H1 (cell line): ENCODE measurements around the gene SH3GL1. TPM values are rescaled to one million over a fixed set of nuclear protein-coding genes. Genes with fewer than 3 reads are reported as not detected.

Experiments
- CTCF ChIA-PET: fragments of 300-600 bp; sonication (Branson Sonifier 250); formaldehyde crosslinking; loops from one replicate; lab custom pipeline; 2021; ENCODE audit not compliant: partially characterized antibody; lab: Charles Lee
- POLR2A ChIA-PET: fragments of 300-600 bp; sonication (Branson Sonifier 250); formaldehyde crosslinking; loops from one replicate; lab custom pipeline; 2021; ENCODE audit warnings: inconsistent platforms; ENCODE audit not compliant: partially characterized antibody; lab: Charles Lee
- DNase-seq, 2 experiments: peaks; one replicate each; pipeline versions ENCODE4 v3.0.0 to v3.0.0-alpha.2; 2010 to 2022; ENCODE audit warnings: low spot score in 2 of 2, low read depth in 1 of 2, mixed read lengths in 1 of 2
- FAIRE-seq: peaks from 2 replicates; lab custom pipeline; 2011; peaks lifted over from hg19 to GRCh38; lab: Jason Lieb, UNC
- H2AFZ ChIP-seq: 2 replicates; pipeline ENCODE4 v1.8.1; 2012; ENCODE audit warnings: low read length, inconsistent platforms
- H2AK5ac ChIP-seq: 2 replicates; pipeline ENCODE4 v1.6.1; 2013; ENCODE audit warnings: low read depth, low read length
- H2BK120ac ChIP-seq: replicated peaks from 2 replicates; pipeline ENCODE3; 2013; ENCODE audit warnings: low read depth, low read length, inconsistent platforms
- H2BK12ac ChIP-seq: 2 replicates; pipeline ENCODE4 v1.6.1; 2013; ENCODE audit warnings: low read depth, low read length
- H2BK15ac ChIP-seq: 2 replicates; pipeline ENCODE4 v1.6.1; 2013; ENCODE audit warnings: low read length
- H2BK20ac ChIP-seq: 2 replicates; pipeline ENCODE4 v1.6.1; 2013; ENCODE audit warnings: low read length
- H2BK5ac ChIP-seq: 2 replicates; pipeline ENCODE4 v1.6.1; 2013; ENCODE audit warnings: low read depth, low read length
- H3K14ac ChIP-seq: 2 replicates; pipeline ENCODE4 v1.6.1; 2013; ENCODE audit warnings: inconsistent platforms; ENCODE audit not compliant: insufficient read length
- H3K18ac ChIP-seq: 2 replicates; pipeline ENCODE4 v1.6.1; 2013; ENCODE audit warnings: low read length; ENCODE audit errors: extremely low read depth
- H3K23ac ChIP-seq: 2 replicates; pipeline ENCODE4 v1.6.1; 2013; ENCODE audit warnings: inconsistent platforms; ENCODE audit not compliant: insufficient read length
- H3K23me2 ChIP-seq: 2 replicates; pipeline ENCODE4 v1.6.1; 2013; ENCODE audit warnings: low read depth, low read length
- H3K27ac ChIP-seq: 2 replicates; pipeline ENCODE4 v1.6.1; 2011; ENCODE audit warnings: low read depth, low read length, inconsistent platforms
- H3K27me3 ChIP-seq, 4 experiments: replicated peaks in 1 of 4; 1 replicate in 1 of 4; 2 replicates in 3 of 4; pipeline versions ENCODE4 v1.6.1 to v1.8.1; 2011 to 2013; ENCODE audit warnings: low read length in 3 of 4, mild to moderate bottlenecking in 3 of 4, inconsistent platforms in 2 of 4, mixed read lengths in 2 of 4, moderate library complexity in 1 of 4; ENCODE audit not compliant: control insufficient read depth in 3 of 4, insufficient read depth in 3 of 4; ENCODE audit errors: extremely low read depth in 1 of 4
- H3K36me3 ChIP-seq, 4 experiments: 2 replicates each; pipeline versions ENCODE4 v1.6.1 to v1.8.1; 2011 to 2013; ENCODE audit warnings: mild to moderate bottlenecking in 4 of 4, low read length in 3 of 4, moderate library complexity in 2 of 4, control low read depth in 1 of 4, inconsistent platforms in 1 of 4; ENCODE audit not compliant: insufficient read depth in 4 of 4, control insufficient read depth in 2 of 4
- H3K4ac ChIP-seq: replicated peaks from 2 replicates; pipeline ENCODE3; 2013; ENCODE audit warnings: low read length, low read depth, mixed read lengths, inconsistent platforms; ENCODE audit not compliant: insufficient read length
- H3K4me1 ChIP-seq, 4 experiments: replicated peaks in 1 of 4; 1 replicate in 1 of 4; 2 replicates in 3 of 4; pipeline versions ENCODE4 v1.6.1 to v1.8.1; 2011 to 2013; ENCODE audit warnings: low read length in 3 of 4, inconsistent platforms in 2 of 4, mixed read lengths in 1 of 4; ENCODE audit not compliant: insufficient read depth in 4 of 4, control insufficient read depth in 3 of 4
- H3K4me2 ChIP-seq, 2 experiments: 2 replicates each; pipeline versions ENCODE4 v1.6.1 to v1.8.1; 2011 to 2013; ENCODE audit warnings: low read depth in 2 of 2, low read length in 2 of 2, control low read depth in 1 of 2, inconsistent platforms in 1 of 2, mild to moderate bottlenecking in 1 of 2; ENCODE audit not compliant: insufficient read depth in 1 of 2
- H3K4me3 ChIP-seq, 4 experiments: fragments of 200-600, 300-600 bp in 1 of 4; sonication (generic), shearing (Covaris generic), sonication (Bioruptor Twin) in 1 of 4; 2 replicates each; pipeline versions ENCODE4 v1.5.1 to v1.8.1; 2011 to 2016; ENCODE audit warnings: low read length in 4 of 4, low read depth in 3 of 4, control low read depth in 2 of 4, inconsistent platforms in 2 of 4, mild to moderate bottlenecking in 2 of 4, mixed read lengths in 1 of 4, moderate library complexity in 1 of 4; ENCODE audit not compliant: insufficient read depth in 2 of 4; ENCODE audit errors: extremely low read depth in 1 of 4
- H3K56ac ChIP-seq: replicated peaks from 2 replicates; pipeline ENCODE3; 2013; ENCODE audit warnings: low read depth, mild to moderate bottlenecking, mixed read lengths, low read length, inconsistent platforms; ENCODE audit not compliant: insufficient read length
- H3K79me1 ChIP-seq: 2 replicates; pipeline ENCODE4 v1.6.1; 2013; ENCODE audit warnings: low read depth, low read length, control low read depth
- H3K79me2 ChIP-seq, 2 experiments: 2 replicates each; pipeline versions ENCODE4 v1.6.1 to v1.8.1; 2012 to 2013; ENCODE audit warnings: low read length in 2 of 2, mild to moderate bottlenecking in 2 of 2, inconsistent platforms in 1 of 2; ENCODE audit not compliant: insufficient read depth in 2 of 2, control insufficient read depth in 1 of 2
- H3K9ac ChIP-seq, 4 experiments: replicated peaks in 1 of 4; 1 replicate in 1 of 4; 2 replicates in 3 of 4; pipeline versions ENCODE4 v1.6.1 to v1.8.1; 2011 to 2013; ENCODE audit warnings: low read depth in 3 of 4, low read length in 3 of 4, control low read depth in 2 of 4, mild to moderate bottlenecking in 2 of 4, moderate library complexity in 2 of 4, inconsistent platforms in 1 of 4; ENCODE audit errors: extremely low read depth in 1 of 4
- H3K9me3 ChIP-seq, 2 experiments: 2 replicates each; pipeline versions ENCODE4 v1.6.1 to v1.8.1; 2012 to 2013; ENCODE audit warnings: mild to moderate bottlenecking in 2 of 2, moderate library complexity in 2 of 2, control low read depth in 1 of 2, inconsistent platforms in 1 of 2, low read depth in 1 of 2, low read length in 1 of 2, mixed read lengths in 1 of 2; ENCODE audit not compliant: insufficient read depth in 2 of 2
- H4K20me1 ChIP-seq, 2 experiments: replicated peaks in 1 of 2; 2 replicates each; pipeline versions ENCODE3 to v1.8.1; 2011 to 2013; ENCODE audit warnings: inconsistent platforms in 2 of 2, low read length in 2 of 2, mild to moderate bottlenecking in 1 of 2; ENCODE audit not compliant: insufficient read depth in 2 of 2, control insufficient read depth in 1 of 2
- H4K5ac ChIP-seq: 2 replicates; pipeline ENCODE4 v1.6.1; 2013; ENCODE audit warnings: low read length, low read depth, mixed read lengths, inconsistent platforms; ENCODE audit not compliant: insufficient read length
- H4K8ac ChIP-seq: 2 replicates; pipeline ENCODE4 v1.8.0; 2013; ENCODE audit warnings: mild to moderate bottlenecking, moderate library complexity, low read length, inconsistent platforms; ENCODE audit not compliant: insufficient read depth; ENCODE audit errors: extremely low read depth
- H4K91ac ChIP-seq: replicated peaks from 2 replicates; pipeline ENCODE3; 2013; ENCODE audit warnings: low read length, mixed read lengths, inconsistent platforms; ENCODE audit not compliant: insufficient read length
- BACH1 ChIP-seq: IDR thresholded peaks from 2 replicates; pipeline ENCODE4 v1.6.1; 2012; ENCODE audit warnings: low read length, improper control_type of control experiment
- CEBPB ChIP-seq: IDR thresholded peaks from 2 replicates; pipeline ENCODE4 v1.6.1; 2012; ENCODE audit warnings: low read depth, low read length
- CTBP2 ChIP-seq: IDR thresholded peaks from 2 replicates; pipeline ENCODE4 v1.7.0; 2011; ENCODE audit warnings: borderline replicate concordance, mild to moderate bottlenecking, moderate library complexity, mixed read lengths, low read length; ENCODE audit not compliant: insufficient read depth, insufficient read length
- EP300 ChIP-seq, 2 experiments: IDR thresholded peaks; 1 replicate in 1 of 2; 2 replicates in 1 of 2; pipeline ENCODE4 v1.6.1; 2011 to 2012; ENCODE audit warnings: low read depth in 2 of 2, low read length in 2 of 2, mild to moderate bottlenecking in 2 of 2, borderline replicate concordance in 1 of 2, inconsistent platforms in 1 of 2, moderate library complexity in 1 of 2
- EZH2 ChIP-seq: fragments of 200-600 bp; sonication (generic); IDR thresholded peaks from 2 replicates; pipeline ENCODE4 v1.7.1; 2012; ENCODE audit warnings: low read depth, mild to moderate bottlenecking, moderate library complexity, low read length, inconsistent platforms; ENCODE audit not compliant: severe bottlenecking
- HDAC6 ChIP-seq: IDR thresholded peaks from one replicate; pipeline ENCODE4 v1.7.1; 2012; ENCODE audit warnings: low read depth, mild to moderate bottlenecking, inconsistent platforms, low read length, moderate library complexity
- JUN ChIP-seq: IDR thresholded peaks from 2 replicates; pipeline ENCODE4 v1.6.1; 2011; ENCODE audit warnings: low read depth, mild to moderate bottlenecking, improper control_type of control experiment, low read length
- NANOG ChIP-seq: IDR thresholded peaks from 2 replicates; pipeline ENCODE4 v1.6.1; 2011; ENCODE audit warnings: low read length, low read depth, mild to moderate bottlenecking, inconsistent platforms; ENCODE audit not compliant: insufficient read depth, poor library complexity, severe bottlenecking
- POLR2AphosphoS5 ChIP-seq: IDR thresholded peaks from 2 replicates; pipeline ENCODE4 v1.6.1; 2011; ENCODE audit warnings: low read depth, low read length
- RBBP5 ChIP-seq: IDR thresholded peaks from 2 replicates; pipeline ENCODE4 v1.7.1; 2012; ENCODE audit warnings: low read depth, mild to moderate bottlenecking, inconsistent platforms, low read length, moderate library complexity, borderline replicate concordance
- RNF2 ChIP-seq: fragments of 200-900, 300-1000 bp; sonication (generic); IDR thresholded peaks from 2 replicates; pipeline ENCODE4 v1.7.1; 2016; ENCODE audit warnings: borderline replicate concordance, low read depth, mild to moderate bottlenecking, antibody characterized with exemption, low read length; ENCODE audit not compliant: poor library complexity, severe bottlenecking; ENCODE audit errors: missing control alignments
- SIRT6 ChIP-seq: IDR thresholded peaks from one replicate; pipeline ENCODE4 v1.7.1; 2012; ENCODE audit warnings: low read length, inconsistent platforms
- SIX5 ChIP-seq: IDR thresholded peaks from 2 replicates; pipeline ENCODE4 v1.6.1; 2011; ENCODE audit warnings: mild to moderate bottlenecking, low read depth, low read length
- TCF12 ChIP-seq: IDR thresholded peaks from 2 replicates; pipeline ENCODE4 v1.6.1; 2011; ENCODE audit warnings: low read depth, mild to moderate bottlenecking, low read length
- WGBS, 2 experiments: shearing (Covaris generic) in 1 of 2; methylation state at CpG; one replicate each; pipeline versions ENCODE4 v1.1.6 to v1.1.7; 2013 to 2015; ENCODE audit warnings: low lambda C conversion rate in 2 of 2, mixed read lengths in 2 of 2, inconsistent platforms in 1 of 2, low coverage in 1 of 2, missing lambda C conversion rate in 1 of 2; ENCODE audit not compliant: insufficient replicate concordance in 2 of 2, insufficient coverage in 1 of 2, insufficient read length in 1 of 2; ENCODE audit errors: extremely low coverage in 1 of 2, missing lambda C conversion rate in 1 of 2; 5-methylcytosine and 5-hydroxymethylcytosine counted together
- polyA plus RNA-seq, 7 experiments: library from polyadenylated mRNA; depleted of rRNA in 3 of 7; stranded (reverse) in 5 of 7; unstranded in 2 of 7; fragments of >200 nt in 5 of 7; fragments of 200-250 nt in 2 of 7; gene quantifications; 1 replicate in 5 of 7; 2 replicates in 1 of 7; 4 replicates in 1 of 7; pipeline versions ENCODE4 v1.2.1 to v1.2.3, GENCODE V29; 2011 to 2013; ENCODE audit warnings: missing spikeins in 2 of 7, mixed read lengths in 2 of 7
- total RNA-seq: library from RNA; stranded (reverse); fragmentation: NEBNext Ultra II Directional; extraction: Animal tissue kit (Norgen Biotek cat#: 25700); gene quantifications from 2 replicates; pipeline ENCODE4 v1.2.1, GENCODE V29; 2021

Gene SH3GL1
- total and polyA plus RNA-seq, 2 of the 8 experiments (the other 6 are each of a cell fraction or from before 2014, with no cell fraction given) = 81.5 to 102 TPM

GRCh38 chr19:4436231-4436630 lies 35.9 kb upstream of the SH3GL1 start:
- peaks cover 16% of the 10 kb centered on the region for H3K79me1 ChIP-seq
- H4K8ac ChIP-seq = no peak overlapping the region
- H3K27ac ChIP-seq = no peak overlapping the region
- peaks cover 53 to 81% (median 71%) of the 10 kb centered on the region in 4 experiments for H3K36me3 ChIP-seq
- no peak overlapping the region for H3K4me3 ChIP-seq
- H2BK20ac ChIP-seq = no peak overlapping the region
- no peaks in the 10 kb centered on the region for H3K9me3 ChIP-seq
- H2BK12ac ChIP-seq = no peak overlapping the region
- WGBS, 2 experiments = 94% methylated on average over 7 of the region's 7 CpGs; no CpG with 5 or more reads in 1 of the 2 experiments
- H3K18ac ChIP-seq = no peak overlapping the region
- no peak overlapping the region for H3K4me2 ChIP-seq
- no peak overlapping the region for H3K9ac ChIP-seq
- CTCF ChIA-PET = interaction anchor here (1.3 to 2.2 kb wide), 3 partner anchors 8 to 89 kb away, joined by 3 to 6 read pairs (median 4); no protein-coding TSS in a partner anchor
- no peak overlapping the region for H2BK120ac ChIP-seq
- H4K5ac ChIP-seq = no peak overlapping the region
- H3K23ac ChIP-seq = no peak overlapping the region
- no peak overlapping the region for H3K14ac ChIP-seq
- H2AFZ ChIP-seq = no peak overlapping the region
- H4K91ac ChIP-seq = no peak overlapping the region
- no peaks in the 10 kb centered on the region for H3K4me1 ChIP-seq
- DNase-seq = no peak
- H3K23me2 ChIP-seq = no peaks in the 10 kb centered on the region
- no peaks in the 10 kb centered on the region for H3K27me3 ChIP-seq
- H3K4ac ChIP-seq = no peak overlapping the region
- peaks cover 18 to 34% of the 10 kb centered on the region in 2 experiments for H4K20me1 ChIP-seq
- H2BK15ac ChIP-seq = no peak overlapping the region
- H2BK5ac ChIP-seq = no peak overlapping the region
- peaks cover 0 to 12% of the 10 kb centered on the region in 2 experiments; a peak in 1 of 4 replicates for H3K79me2 ChIP-seq
- H3K56ac ChIP-seq = no peak overlapping the region
- no peak overlapping the region for H2AK5ac ChIP-seq
- POLR2A ChIA-PET = interaction anchor here (1.1 to 58.1 kb wide), 3 partner anchors 2 to 74 kb away, joined by 3 to 1590 read pairs (median 1590); partner anchors contain the start of genes CHAF1A, SH3GL1 and UBXN6
- FAIRE-seq = no peak
- no peak for TF ChIP-seq SIRT6
- TF ChIP-seq CTBP2 = no peak
- TF ChIP-seq RBBP5 = no peak
- TF ChIP-seq CEBPB = no peak
- no peak for TF ChIP-seq BACH1
- no peak for TF ChIP-seq POLR2AphosphoS5
- no peak for TF ChIP-seq SIX5
- no peak for TF ChIP-seq HDAC6
- TF ChIP-seq EP300 (IDR thresholded peaks at IDR 0.05; ENCODE audit: borderline replicate concordance in 1 of 2, low read depth in 2 of 2, low read length in 2 of 2) = no peak
- TF ChIP-seq JUN = no peak
- no peak for TF ChIP-seq EZH2
- TF ChIP-seq RNF2 = no peak
- no peak for TF ChIP-seq TCF12
- no peak for TF ChIP-seq NANOG
